ENCODE results near the gene RIPOR1. TPM values are rescaled to one million over a fixed set of nuclear protein-coding genes. Genes with fewer than 3 reads are reported as not detected.

Gene RIPOR1
- total RNA-seq, 4 donors from 2014 or later: 63.1 to 108 (median 68.4) TPM

GRCh38 chr16:67514382-67514828 lies 14.2 kb upstream of the RIPOR1 start:
- intact Hi-C loops (cut with DNase I): no loop called here
- no peaks in the 10 kb centered on the region for H3K9me3 ChIP-seq
- peaks cover 0 to 18% (median 4%) of the 10 kb centered on the region in 4 donors for H3K4me1 ChIP-seq
- no peaks in the 10 kb centered on the region for H3K36me3 ChIP-seq
- H3K27me3 ChIP-seq: no peaks in the 10 kb centered on the region
- TF ChIP-seq POLR2A (IDR thresholded peaks at IDR 0.05; ENCODE audit: low read depth) (no peak), POLR2AphosphoS5 (IDR thresholded peaks at IDR 0.05) (peak in 1 of 2 donors; percentile 16), EP300 (IDR thresholded peaks at IDR 0.05) (no peak), CTCF (IDR thresholded peaks at IDR 0.05) (peak; percentile 51 to 70 (median 58))
- peak; percentile 95 for DNase-seq (ENCODE audit: extremely low spot score)
- no peak overlapping the region for H3K4me3 ChIP-seq
- WGBS: 25% methylated on average over 8 of the region's 8 CpGs
- no peak overlapping the region for H3K27ac ChIP-seq (replicated peaks in 1 of 4)

GRCh38 chr16:67516296-67517154 lies 12.1 kb upstream of the RIPOR1 start:
- H3K36me3 ChIP-seq: no peaks in the 10 kb centered on the region
- H3K9me3 ChIP-seq: no peaks in the 10 kb centered on the region
- intact Hi-C loops (cut with DNase I): loop anchor here (5.0 kb wide), 1 partner anchor 34 kb away; the partner anchor contains the start of genes AGRP and ATP6V0D1
- no peaks in the 10 kb centered on the region for H3K27me3 ChIP-seq
- H3K4me3 ChIP-seq: no peak overlapping the region
- H3K4me1 ChIP-seq: peaks cover 5 to 24% (median 9%) of the 10 kb centered on the region in 4 donors
- H3K27ac ChIP-seq (replicated peaks in 1 of 4): peak overlapping the region in 1 of 4 donors; percentile 41
- DNase-seq (ENCODE audit: extremely low spot score): peak; percentile 90
- 73% methylated on average over 12 of the region's 12 CpGs for WGBS
- TF ChIP-seq CTCF (IDR thresholded peaks at IDR 0.05) (no peak), POLR2A (IDR thresholded peaks at IDR 0.05; ENCODE audit: low read depth) (no peak), EP300 (IDR thresholded peaks at IDR 0.05) (no peak), POLR2AphosphoS5 (IDR thresholded peaks at IDR 0.05) (no peak)

- Histone ChIP-seq H3K27ac (replicated peaks in 1 of 4) (no peak overlapping the region), H3K4me1 (peaks cover 10 to 29% (median 15%) of the 10 kb centered on the region in 4 donors), H3K27me3 (no peaks in the 10 kb centered on the region), H3K36me3 (no peaks in the 10 kb centered on the region), H3K9me3 (no peaks in the 10 kb centered on the region), H3K4me3 (no peak overlapping the region)
- no peak for DNase-seq (ENCODE audit: extremely low spot score)
- TF ChIP-seq CTCF (IDR thresholded peaks at IDR 0.05): no peak
- no peak for TF ChIP-seq EP300 (IDR thresholded peaks at IDR 0.05)
- TF ChIP-seq POLR2AphosphoS5 (IDR thresholded peaks at IDR 0.05): no peak
- no peak for TF ChIP-seq POLR2A (IDR thresholded peaks at IDR 0.05; ENCODE audit: low read depth)
- 84% methylated on average over 3 of the region's 3 CpGs for WGBS
- intact Hi-C loops (cut with DNase I): loop anchor here (5.0 kb wide), 1 partner anchor 35 kb away; the partner anchor contains the start of genes AGRP and ATP6V0D1
Measured at GRCh38 chr16:67517155-67517445, 11.5 kb upstream of the RIPOR1 start.

- no peaks in the 10 kb centered on the region for H3K27me3 ChIP-seq
- H3K27ac ChIP-seq (replicated peaks in 1 of 4): no peak overlapping the region
- H3K9me3 ChIP-seq: no peaks in the 10 kb centered on the region
- peaks cover 10 to 29% (median 15%) of the 10 kb centered on the region in 4 donors for H3K4me1 ChIP-seq
- no peak for TF ChIP-seq CTCF (IDR thresholded peaks at IDR 0.05)
- TF ChIP-seq POLR2A (IDR thresholded peaks at IDR 0.05; ENCODE audit: low read depth): no peak
- H3K4me3 ChIP-seq: no peak overlapping the region
- WGBS: 88% methylated on average over 8 of the region's 11 CpGs
- H3K36me3 ChIP-seq: no peaks in the 10 kb centered on the region
- intact Hi-C loops (cut with DNase I): loop anchor here (5.0 kb wide), 1 partner anchor 36 kb away; the partner anchor contains the start of genes AGRP and ATP6V0D1
- DNase-seq (ENCODE audit: extremely low spot score): no peak
Measured at GRCh38 chr16:67517661-67518423, 10.8 kb upstream of the RIPOR1 start.

Data from esophagus muscularis mucosa (tissue), 4 donors.